H9 (cell line): ENCODE measurements around the gene FADS1. TPM values are rescaled to one million over a fixed set of nuclear protein-coding genes. Genes with fewer than 3 reads are reported as not detected.
A peak's percentile ranks its signal among the peaks of the same experiment; 100 is the strongest.

ENCODE experiments used
- DNase-seq: peaks from one replicate; pipeline ENCODE4 v3.0.0-alpha.2; 2017
- H2AFZ ChIP-seq: one replicate; pipeline ENCODE4 v1.6.1; 2013; ENCODE audit warnings: mild to moderate bottlenecking, low read length, control low read depth, moderate library complexity
- H2AK5ac ChIP-seq: 2 replicates; pipeline ENCODE4 v1.6.1; 2013; ENCODE audit warnings: low read length, control low read depth, mixed read lengths; ENCODE audit not compliant: insufficient read length
- H2BK120ac ChIP-seq: one replicate; pipeline ENCODE4 v1.6.1; 2013; ENCODE audit warnings: low read depth, mild to moderate bottlenecking, low read length, control low read depth, inconsistent platforms; ENCODE audit not compliant: poor library complexity, severe bottlenecking
- H2BK12ac ChIP-seq: 2 replicates; pipeline ENCODE4 v1.6.1; 2013; ENCODE audit warnings: low read length, control low read depth, mixed read lengths, low read depth; ENCODE audit not compliant: insufficient read length
- H2BK15ac ChIP-seq: 2 replicates; pipeline ENCODE4 v1.6.1; 2013; ENCODE audit warnings: low read depth, low read length, control low read depth
- H2BK20ac ChIP-seq: one replicate; pipeline ENCODE4 v1.6.1; 2013; ENCODE audit warnings: low read depth, mild to moderate bottlenecking, low read length, control low read depth, inconsistent platforms; ENCODE audit not compliant: poor library complexity, severe bottlenecking
- H2BK5ac ChIP-seq: 2 replicates; pipeline ENCODE4 v1.6.1; 2013; ENCODE audit warnings: low read length, control low read depth, mixed read lengths; ENCODE audit not compliant: insufficient read length
- H3K14ac ChIP-seq: 2 replicates; pipeline ENCODE4 v1.6.1; 2013; ENCODE audit warnings: low read length, control low read depth; ENCODE audit not compliant: insufficient read depth
- H3K18ac ChIP-seq: 2 replicates; pipeline ENCODE4 v1.6.1; 2013; ENCODE audit warnings: low read depth, mild to moderate bottlenecking, mixed read lengths, low read length, control low read depth; ENCODE audit not compliant: insufficient read length
- H3K23ac ChIP-seq: 2 replicates; pipeline ENCODE4 v1.6.1; 2013; ENCODE audit warnings: low read length, control low read depth, mixed read lengths, low read depth; ENCODE audit not compliant: insufficient read length
- H3K23me2 ChIP-seq: 2 replicates; pipeline ENCODE4 v1.6.1; 2013; ENCODE audit warnings: low read depth, mild to moderate bottlenecking, mixed read lengths, low read length, control low read depth; ENCODE audit not compliant: insufficient read length, poor library complexity, severe bottlenecking
- H3K27ac ChIP-seq: 2 replicates; pipeline ENCODE4 v1.5.1; 2013; ENCODE audit warnings: low read length, control low read depth, mixed read lengths, low read depth; ENCODE audit not compliant: insufficient read length
- H3K27me3 ChIP-seq: 2 replicates; pipeline ENCODE4 v1.6.1; 2013; ENCODE audit warnings: low read length, control low read depth, inconsistent platforms; ENCODE audit not compliant: insufficient read depth
- H3K4ac ChIP-seq: 2 replicates; pipeline ENCODE4 v1.6.1; 2013; ENCODE audit warnings: low read depth, mild to moderate bottlenecking, control low read depth, inconsistent platforms, low read length, moderate library complexity
- H3K4me1 ChIP-seq: 2 replicates; pipeline ENCODE4 v1.6.1; 2013; ENCODE audit warnings: low read length, control low read depth, inconsistent platforms; ENCODE audit not compliant: insufficient read depth
- H3K4me2 ChIP-seq: 2 replicates; pipeline ENCODE4 v1.6.1; 2013; ENCODE audit warnings: low read length, control low read depth, mixed read lengths; ENCODE audit not compliant: insufficient read length, insufficient read depth
- H3K56ac ChIP-seq: 2 replicates; pipeline ENCODE4 v1.6.1; 2013; ENCODE audit warnings: low read depth, mild to moderate bottlenecking, mixed read lengths, low read length, control low read depth; ENCODE audit not compliant: insufficient read length
- H3K79me1 ChIP-seq: 2 replicates; pipeline ENCODE4 v1.6.1; 2013; ENCODE audit warnings: low read depth, mild to moderate bottlenecking, moderate library complexity, low read length, control low read depth, inconsistent platforms; ENCODE audit not compliant: insufficient read depth, poor library complexity, severe bottlenecking
- H3K79me2 ChIP-seq: 2 replicates; pipeline ENCODE4 v1.6.1; 2013; ENCODE audit warnings: low read length, control low read depth, inconsistent platforms; ENCODE audit not compliant: insufficient read depth
- H3K9ac ChIP-seq: 2 replicates; pipeline ENCODE4 v1.6.1; 2013; ENCODE audit warnings: low read length, control low read depth, mixed read lengths; ENCODE audit not compliant: insufficient read length; ENCODE audit errors: extremely low read depth
- H3K9me3 ChIP-seq: one replicate; pipeline ENCODE4 v1.6.1; 2013; ENCODE audit warnings: low read depth, low read length, inconsistent platforms; ENCODE audit not compliant: control insufficient read depth
- H3T11ph ChIP-seq: one replicate; pipeline ENCODE4 v1.6.1; 2013; ENCODE audit warnings: mild to moderate bottlenecking, low read length, control low read depth, inconsistent platforms
- H4K20me1 ChIP-seq: one replicate; pipeline ENCODE4 v1.6.1; 2013; ENCODE audit not compliant: control insufficient read depth, insufficient read length, insufficient read depth
- H4K5ac ChIP-seq: 2 replicates; pipeline ENCODE4 v1.6.1; 2013; ENCODE audit warnings: low read depth, mild to moderate bottlenecking, mixed read lengths, low read length, control low read depth; ENCODE audit not compliant: insufficient read length
- H4K8ac ChIP-seq: replicated peaks from 2 replicates; pipeline ENCODE4 v1.6.1; 2013; ENCODE audit warnings: low read length, control low read depth, mixed read lengths, low read depth; ENCODE audit not compliant: insufficient read length
- H4K91ac ChIP-seq: 2 replicates; pipeline ENCODE4 v1.6.1; 2013; ENCODE audit warnings: low read depth, mild to moderate bottlenecking, moderate library complexity, mixed read lengths, low read length, control low read depth; ENCODE audit not compliant: insufficient read length
- H3K27ac Mint-ChIP-seq, 3 experiments: 2 replicates in 2 of 3; 3 replicates in 1 of 3; pipeline ENCODE4 v1.8.0; 2020 to 2021; ENCODE audit warnings: mixed read lengths in 3 of 3, mild to moderate bottlenecking in 1 of 3, moderate library complexity in 1 of 3
- H3K27me3 Mint-ChIP-seq: 2 replicates; pipeline ENCODE4 v1.8.0; 2021; ENCODE audit warnings: low read depth, mild to moderate bottlenecking, moderate library complexity, mixed read lengths
- H3K36me3 Mint-ChIP-seq, 3 experiments: 2 replicates in 2 of 3; 3 replicates in 1 of 3; pipeline ENCODE4 v1.8.0; 2020 to 2021; ENCODE audit warnings: low read depth in 3 of 3, mixed read lengths in 3 of 3; ENCODE audit not compliant: insufficient read depth in 1 of 3
- H3K4me1 Mint-ChIP-seq, 2 experiments: 2 replicates each; pipeline ENCODE4 v1.8.0; 2020; ENCODE audit warnings: mixed read lengths in 2 of 2
- H3K4me3 Mint-ChIP-seq, 2 experiments: 2 replicates in 1 of 2; 3 replicates in 1 of 2; pipeline ENCODE4 v1.8.0; 2020 to 2021; ENCODE audit warnings: mild to moderate bottlenecking in 2 of 2, mixed read lengths in 2 of 2, moderate library complexity in 1 of 2
- H3K9me3 Mint-ChIP-seq, 2 experiments: 2 replicates in 1 of 2; 3 replicates in 1 of 2; pipeline ENCODE4 v1.8.0; 2020; ENCODE audit warnings: mild to moderate bottlenecking in 2 of 2, mixed read lengths in 2 of 2, moderate library complexity in 1 of 2
- CTCF ChIP-seq: fragments of 200-600 bp; sonication (generic); conservative IDR thresholded peaks from 3 replicates; pipeline ENCODE4 v1.8.0; 2021; ENCODE audit warnings: antibody characterized with exemption, mild to moderate bottlenecking
- WGBS: extraction: QIAGEN DNeasy Blood & Tissue Kit; methylation state at CpG from one replicate; pipeline ENCODE4 v1.1.7; 2013; ENCODE audit warnings: missing lambda C conversion rate, low lambda C conversion rate, mixed read lengths; ENCODE audit not compliant: insufficient read length; ENCODE audit errors: extremely low coverage; 5-methylcytosine and 5-hydroxymethylcytosine counted together
- total RNA-seq: library from RNA; stranded (reverse); gene quantifications from 2 replicates; pipeline ENCODE4 v1.2.1, GENCODE V29; 2021

Gene FADS1
- total RNA-seq, 1 experiment from 2014 or later, result 125 TPM

GRCh38 chr11:61778920-61779650 lies 37.7 kb downstream of the FADS1 start:
- no peak overlapping the region for H2AFZ ChIP-seq

More at GRCh38 chr11:61778920-61779650, 37.7 kb downstream of the FADS1 start:
- Histone ChIP-seq H2BK15ac (no peak overlapping the region), H4K91ac (no peak overlapping the region), H2BK5ac (no peak overlapping the region), H2BK12ac (no peak overlapping the region), H4K8ac (no peak overlapping the region), H2BK20ac (no peak overlapping the region), H3K9me3 (no peaks in the 10 kb centered on the region), H3K27ac (no peak overlapping the region), H3T11ph (no peak overlapping the region), H3K4ac (no peak overlapping the region), H3K79me1 (no peaks in the 10 kb centered on the region), H2BK120ac (no peak overlapping the region), H3K23me2 (no peaks in the 10 kb centered on the region), H3K4me1 (no peaks in the 10 kb centered on the region), H2AK5ac (no peak overlapping the region), H3K79me2 (no peaks in the 10 kb centered on the region), H4K20me1 (no peaks in the 10 kb centered on the region), H3K23ac (no peak overlapping the region), H3K18ac (no peak overlapping the region), H3K56ac (no peak overlapping the region), H3K9ac (no peak overlapping the region), H3K4me2 (no peak overlapping the region), H4K5ac (no peak overlapping the region), H3K14ac (no peak overlapping the region; the same call in 1 of the 2 replicates), H3K27me3 (no peaks in the 10 kb centered on the region)
- TF ChIP-seq CTCF, result no peak
- peaks cover 0 to 5% of the 10 kb centered on the region in 2 experiments; a peak in 2 of 5 replicates for H3K9me3 Mint-ChIP-seq
- peak overlapping the region in 2 of 3 experiments; percentile 22 to 76; a peak in 4 of 7 replicates for H3K27ac Mint-ChIP-seq
- peaks cover 6 to 26% (median 18%) of the 10 kb centered on the region in 3 experiments for H3K36me3 Mint-ChIP-seq
- H3K4me3 Mint-ChIP-seq, result no peak overlapping the region
- DNase-seq, result peak; percentile 28
- no CpG with 5 or more reads among the region's 24 CpGs for WGBS
- peaks cover 2% of the 10 kb centered on the region; the same call in 1 of the 2 replicates for H3K27me3 Mint-ChIP-seq
- peaks cover 20 to 22% of the 10 kb centered on the region in 2 experiments for H3K4me1 Mint-ChIP-seq
